K562 (cell line): ENCODE data around the gene UBXN10. TPM values are rescaled to one million over a fixed set of nuclear protein-coding genes. Genes with fewer than 3 reads are reported as not detected.
A peak's percentile ranks its signal among the peaks of the same experiment; 100 is the strongest.

Experiments used
- ATAC-seq: fragments of 200-7000 bp; cut with Tn5 transposase; 3 replicates; pipeline ENCODE4 v1.9.1; 2020; ENCODE audit warnings: moderate library complexity
- BruUV-seq: library from RNA; stranded (reverse); fragments of 400-500 nt; replicated peaks from 2 replicates; lab custom pipeline; 2021; lab: Mats Ljungman, UMichigan
- CTCF ChIA-PET: fragments of 300-600 bp; formaldehyde crosslinking; extraction: SDS; loops from one replicate; lab custom pipeline; 2021; ENCODE audit warnings: low intra/inter-chr PET ratio; lab: Yijun Ruan, JAX
- POLR2A ChIA-PET: fragments of 300-600, 350-650 bp; sonication (Branson Sonifier 250); formaldehyde crosslinking; extraction: SDS; loops from one replicate; lab custom pipeline; 2021; ENCODE audit warnings: antibody characterized with exemption, inconsistent platforms; lab: Yijun Ruan, JAX
- DNase-seq, 4 experiments: peaks; one replicate each; pipeline versions ENCODE4 v3.0.0 to v3.0.0-alpha.2; 2011 to 2018; ENCODE audit warnings: low spot score in 3 of 4, mixed read lengths in 3 of 4; ENCODE audit errors: extremely low read depth in 1 of 4
- FAIRE-seq: peaks from 2 replicates; lab custom pipeline; 2011; peaks lifted over from hg19 to GRCh38; lab: Jason Lieb, UNC
- H2AFZ ChIP-seq: 2 replicates; pipeline ENCODE4 v1.6.0; 2011; ENCODE audit warnings: low read depth, low read length, control low read depth, inconsistent platforms
- H3K27ac ChIP-seq: fragments of 200-600 bp; 3 replicates; pipeline ENCODE4 v1.8.0; 2011; ENCODE audit warnings: low read depth, mild to moderate bottlenecking, control low read depth, inconsistent platforms, low read length, moderate library complexity, mixed read lengths; ENCODE audit errors: extremely low read depth
- H3K27me3 ChIP-seq, 2 experiments: fragments of 300-600 bp in 1 of 2; 2 replicates in 1 of 2; 3 replicates in 1 of 2; pipeline versions ENCODE4 v1.6.0 to v1.8.0; 2011; ENCODE audit warnings: inconsistent platforms in 2 of 2, low read length in 2 of 2, mild to moderate bottlenecking in 1 of 2, mixed read lengths in 1 of 2, moderate library complexity in 1 of 2; ENCODE audit not compliant: control insufficient read depth in 2 of 2, insufficient read depth in 2 of 2
- H3K36me3 ChIP-seq: fragments of 300-600 bp; 3 replicates; pipeline ENCODE4 v1.8.0; 2011; ENCODE audit warnings: mild to moderate bottlenecking, low read length, inconsistent platforms; ENCODE audit not compliant: control insufficient read depth, insufficient read depth
- H3K4me1 ChIP-seq, 2 experiments: fragments of 200-600 bp in 1 of 2; replicated peaks in 1 of 2; 2 replicates in 1 of 2; 3 replicates in 1 of 2; pipeline versions ENCODE4 v1.5.1 to v1.8.0; 2011; ENCODE audit warnings: inconsistent platforms in 2 of 2, low read length in 2 of 2, mild to moderate bottlenecking in 1 of 2, mixed read lengths in 1 of 2, moderate library complexity in 1 of 2; ENCODE audit not compliant: control insufficient read depth in 2 of 2, insufficient read depth in 2 of 2
- H3K4me2 ChIP-seq: 2 replicates; pipeline ENCODE4 v1.6.1; 2011; ENCODE audit warnings: low read length, control low read depth, inconsistent platforms, mixed read lengths; ENCODE audit not compliant: insufficient read depth
- H3K4me3 ChIP-seq: fragments of 200-600 bp; sonication (generic), shearing (Covaris generic); 2 replicates; pipeline ENCODE4 v1.5.1; 2016; ENCODE audit warnings: control low read depth, inconsistent platforms
- H3K79me2 ChIP-seq: fragments of 200-600 bp; 3 replicates; pipeline ENCODE4 v1.8.0; 2011; ENCODE audit warnings: low read length, inconsistent platforms; ENCODE audit not compliant: control insufficient read depth, insufficient read depth
- H3K9ac ChIP-seq, 2 experiments: 2 replicates each; pipeline versions ENCODE4 v1.6.0 to v1.6.1; 2011; ENCODE audit warnings: low read depth in 2 of 2, low read length in 2 of 2, control low read depth in 1 of 2, inconsistent platforms in 1 of 2, mild to moderate bottlenecking in 1 of 2, mixed read lengths in 1 of 2; ENCODE audit not compliant: insufficient read depth in 1 of 2
- H3K9me1 ChIP-seq: one replicate; pipeline ENCODE4 v1.6.0; 2011; ENCODE audit warnings: inconsistent platforms, mild to moderate bottlenecking, low read length, moderate library complexity; ENCODE audit not compliant: control insufficient read depth, insufficient read depth
- H3K9me3 ChIP-seq: replicated peaks from 2 replicates; pipeline ENCODE4 v1.5.1; 2011; ENCODE audit warnings: low read depth, low read length, inconsistent platforms; ENCODE audit not compliant: control insufficient read depth, insufficient read depth
- H4K20me1 ChIP-seq: replicated peaks from 2 replicates; pipeline ENCODE4 v1.6.1; 2011; ENCODE audit warnings: low read length, inconsistent platforms, mixed read lengths; ENCODE audit not compliant: control insufficient read depth, insufficient read depth
- CBFB ChIP-seq: sonication (generic); formaldehyde crosslinking; IDR thresholded peaks from 2 replicates; pipeline ENCODE4 v1.4.0; 2020; ENCODE audit warnings: mild to moderate bottlenecking, missing genetic modification reagents
- E4F1 ChIP-seq: fragments of 250-450 bp; sonication (Bioruptor Pico); IDR thresholded peaks from 2 replicates; pipeline ENCODE4 v1.5.0; 2021; ENCODE audit warnings: mild to moderate bottlenecking, borderline replicate concordance
- KAT7 ChIP-seq: sonication (generic); formaldehyde crosslinking; IDR thresholded peaks from 2 replicates; pipeline ENCODE4 v1.8.0; 2022; ENCODE audit warnings: missing genetic modification reagents, mild to moderate bottlenecking, borderline replicate concordance
- ZC3H4 ChIP-seq: sonication (generic); formaldehyde crosslinking; IDR thresholded peaks from 2 replicates; pipeline ENCODE4 v1.9.0; 2021; ENCODE audit warnings: missing genetic modification reagents, borderline replicate concordance
- WGBS: fragments of 100-300 bp; shearing (Covaris generic); methylation state at CpG from one replicate; pipeline ENCODE4 v1.1.6; 2016; ENCODE audit warnings: low coverage, mixed read lengths; ENCODE audit not compliant: insufficient coverage; ENCODE audit errors: missing lambda C conversion rate; 5-methylcytosine and 5-hydroxymethylcytosine counted together
- in situ Hi-C: fragments of 300-500 bp; cut with MboI; formaldehyde crosslinking; loops from 4 replicates; pipeline ENCODE4 v1.15.0; 2018; ENCODE audit warnings: inconsistent platforms, mixed read lengths
- intact Hi-C: fragments of 100-400 bp; cut with micrococcal nuclease; formaldehyde crosslinking; loops from 2 replicates; pipeline ENCODE4 v1.14.2; 2022
- polyA plus RNA-seq, 8 experiments: library from polyadenylated mRNA; depleted of rRNA in 4 of 8; stranded (reverse) in 5 of 8; unstranded in 3 of 8; fragments of >200 nt; fragmentation: Nextera tagmentation in 2 of 8; fragmentation: Illumina TruSeq in 1 of 8; extraction: Ambion mirVana in 2 of 8; extraction: Trizol in 1 of 8; gene quantifications; 2 replicates each; pipeline versions ENCODE4 v1.2.1 to v1.2.3, GENCODE V29; 2011 to 2014; ENCODE audit warnings: inconsistent platforms in 1 of 8, missing spikeins in 1 of 8
- total RNA-seq, 7 experiments: library from RNA; depleted of rRNA in 6 of 7; stranded (reverse); fragments of >200 nt in 6 of 7; fragmentation: Illumina TruSeq in 2 of 7; extraction: Trizol in 2 of 7; gene quantifications; 2 replicates each; pipeline versions ENCODE4 v1.2.1 to v1.2.3, GENCODE V29; 2011 to 2021; ENCODE audit warnings: low replicate concordance in 1 of 7

Gene UBXN10
- total and polyA plus RNA-seq, 9 of the 15 experiments (the other 6 are each of a cell fraction or from before 2014, with no cell fraction given), result 10.7 to 17.7 (median 13.6) TPM

DNA sequence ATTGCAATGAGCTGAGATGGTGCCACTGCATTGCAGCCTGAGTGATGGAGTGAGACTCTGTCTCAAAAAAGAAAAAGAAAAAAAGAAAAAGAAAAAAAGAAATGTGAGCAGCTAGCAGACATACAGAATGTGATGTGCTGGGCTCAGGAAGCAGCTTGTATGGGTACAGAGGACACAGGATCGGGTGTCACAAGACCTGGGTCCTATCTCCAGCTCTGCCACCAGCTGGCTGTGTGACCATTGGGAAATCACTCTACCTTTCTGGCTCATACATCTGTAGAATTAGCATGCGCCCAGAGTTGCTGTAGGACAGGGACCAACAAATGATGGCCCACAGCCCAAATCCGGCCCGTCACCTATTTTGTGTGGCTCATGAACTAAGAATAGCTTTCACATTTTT is 3.8 kb downstream of the UBXN10 start (continued):
- no peak for TF ChIP-seq CBFB

DNA sequence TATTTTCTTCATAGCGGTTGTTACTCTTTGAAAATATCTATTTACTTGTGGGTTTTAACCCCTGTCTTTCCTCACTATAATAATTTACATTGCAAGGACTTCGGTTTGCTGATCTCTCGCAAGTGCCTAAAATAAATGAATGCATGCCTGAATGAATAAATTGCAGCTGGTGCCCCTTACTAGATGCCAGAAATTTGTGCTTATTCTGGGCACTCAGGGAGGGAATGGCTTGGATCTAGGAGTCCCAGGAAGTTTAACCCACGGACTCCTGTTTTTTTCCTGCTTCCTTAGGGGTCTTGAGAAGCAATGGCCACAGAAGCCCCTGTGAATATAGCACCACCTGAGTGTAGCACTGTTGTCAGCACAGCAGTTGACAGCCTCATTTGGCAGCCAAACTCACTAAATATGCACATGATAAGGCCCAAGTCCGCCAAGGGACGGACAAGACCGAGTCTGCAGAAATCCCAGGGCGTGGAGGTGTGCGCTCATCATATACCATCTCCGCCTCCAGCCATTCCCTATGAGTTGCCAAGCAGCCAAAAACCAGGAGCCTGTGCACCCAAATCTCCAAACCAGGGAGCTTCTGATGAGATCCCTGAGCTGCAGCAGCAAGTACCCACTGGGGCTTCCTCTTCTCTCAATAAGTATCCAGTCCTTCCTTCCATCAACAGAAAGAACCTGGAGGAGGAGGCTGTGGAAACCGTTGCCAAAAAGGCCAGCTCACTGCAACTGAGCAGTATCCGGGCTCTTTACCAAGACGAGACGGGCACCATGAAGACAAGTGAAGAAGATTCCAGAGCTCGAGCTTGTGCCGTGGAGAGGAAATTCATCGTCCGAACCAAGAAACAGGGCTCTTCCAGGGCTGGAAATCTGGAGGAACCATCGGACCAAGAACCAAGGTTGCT is 4.6 kb downstream of the UBXN10 start:
- in situ Hi-C loops, result no loop called here
- Histone ChIP-seq H3K4me1 (peaks cover 50 to 68% of the 10 kb centered on the region in 2 experiments), H3K27me3 (no peaks in the 10 kb centered on the region), H3K27ac (no peak overlapping the region), H3K36me3 (peaks cover 33% of the 10 kb centered on the region; the same call in 2 of the 3 replicates), H3K9me3 (no peaks in the 10 kb centered on the region), H3K4me3 (no peak overlapping the region), H3K79me2 (peaks cover 46% of the 10 kb centered on the region), H3K9ac (peak overlapping the region in 1 of 2 experiments; percentile 4; a peak in 1 of 4 replicates), H2AFZ (no peak overlapping the region), H4K20me1 (no peaks in the 10 kb centered on the region)
- no peak for DNase-seq
- ChIA-PET POLR2A (interaction anchor here (0.7 to 1.9 kb wide), 4 partner anchors 16 to 269 kb away, joined by 3 to 6 read pairs (median 3); no protein-coding TSS in a partner anchor), CTCF (no interaction called here)
- intact Hi-C loops, result no loop called here
- no peak for FAIRE-seq
- WGBS, result 80% methylated on average over 19 of the region's 19 CpGs
- BruUV-seq, result no TSS peak
- no peak for ATAC-seq
- TF ChIP-seq ZC3H4 (CRISPR knock-in tag), result no peak
- 0 out of 2 replicates have a peak, but pooled peaks have one; percentile 48 for TF ChIP-seq E4F1 (CRISPR knock-in tag)
- TF ChIP-seq KAT7 (CRISPR knock-in tag), result no peak
- TF ChIP-seq, all 486 proteins: peak for 1
- Histone ChIP-seq H3K9me1 (no peaks in the 10 kb centered on the region), H3K4me2 (no peak overlapping the region)
